Fibroblast of skin of left biceps (primary cell): ENCODE data around the gene SAMD11.
"Not testable (repeated sequence)": the region's sequence is repeated elsewhere in the genome, so short reads cannot be mapped to it uniquely, and the experiment has no call there.

Experiments
- DNase-seq, 2 experiments: peaks; one replicate each; pipeline ENCODE4 v3.0.0-alpha.2; 2013; ENCODE audit warnings: low read depth in 2 of 2

The SAMD11 gene

GRCh38 chr1:975896-976683, 52.4 kb downstream of the SAMD11 start:
- DNase-seq = no peak

DNA sequence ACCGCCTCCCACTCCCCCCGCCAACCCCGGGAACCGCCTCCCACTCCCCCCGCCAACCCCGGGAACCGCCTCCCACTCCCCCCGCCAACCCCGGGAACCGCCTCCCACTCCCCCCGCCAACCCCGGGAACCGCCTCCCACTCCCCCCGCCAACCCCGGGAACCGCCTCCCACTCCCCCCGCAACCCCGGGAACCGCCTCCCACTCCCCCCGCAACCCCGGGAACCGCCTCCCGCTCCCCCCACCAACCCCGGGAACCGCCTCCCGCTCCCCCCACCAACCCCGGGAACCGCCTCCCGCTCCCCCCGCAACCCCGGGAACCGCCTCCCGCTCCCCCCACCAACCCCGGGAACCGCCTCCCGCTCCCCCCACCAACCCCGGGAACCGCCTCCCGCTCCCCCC, 53.1 kb downstream of the SAMD11 start:
- DNase-seq = not testable (repeated sequence)

GRCh38 chr1:978069-978834, 54.5 kb downstream of the SAMD11 start:
- no peak for DNase-seq

- DNase-seq = no peak
Measured at GRCh38 chr1:978835-979743, 55.4 kb downstream of the SAMD11 start.

DNA sequence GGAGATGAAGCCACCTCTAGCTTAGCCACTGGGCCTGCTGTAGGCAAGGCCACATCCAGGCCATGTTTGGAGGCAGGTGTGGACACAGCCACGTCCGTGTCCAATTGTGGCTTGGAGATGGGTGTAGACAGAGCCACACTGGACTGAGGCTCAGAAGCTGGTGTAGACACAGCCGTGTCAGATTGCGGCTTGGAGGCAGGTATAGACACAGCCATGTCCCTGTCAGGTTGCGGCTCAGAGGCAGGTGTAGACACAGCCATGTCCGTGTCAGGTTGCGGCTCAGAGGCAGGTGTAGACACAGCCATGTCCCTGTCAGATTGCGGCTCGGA, 56.0 kb downstream of the SAMD11 start:
- DNase-seq = no peak

DNA sequence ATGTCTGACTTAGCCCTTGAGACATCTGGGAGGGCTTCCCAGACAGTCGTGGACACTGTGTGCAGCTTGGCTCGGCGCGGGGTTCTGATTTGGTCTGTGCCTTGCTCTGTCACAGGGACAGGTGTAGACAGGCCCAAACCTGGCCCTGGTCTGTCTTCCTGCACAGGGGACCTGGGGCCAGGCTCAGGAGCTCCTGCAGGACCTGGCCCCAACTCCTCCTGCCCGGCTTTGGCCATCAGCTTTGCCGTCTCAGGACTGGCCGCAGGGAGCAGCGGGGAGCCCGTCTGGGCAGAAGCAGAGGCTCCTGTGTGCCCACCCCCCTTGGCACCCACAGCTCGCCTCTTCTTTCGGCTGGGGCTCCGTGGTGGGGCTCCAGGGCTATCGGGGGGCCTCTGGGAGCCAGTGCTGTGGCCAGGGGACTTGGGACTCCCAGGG, 56.4 kb downstream of the SAMD11 start:
- DNase-seq = no peak

DNA sequence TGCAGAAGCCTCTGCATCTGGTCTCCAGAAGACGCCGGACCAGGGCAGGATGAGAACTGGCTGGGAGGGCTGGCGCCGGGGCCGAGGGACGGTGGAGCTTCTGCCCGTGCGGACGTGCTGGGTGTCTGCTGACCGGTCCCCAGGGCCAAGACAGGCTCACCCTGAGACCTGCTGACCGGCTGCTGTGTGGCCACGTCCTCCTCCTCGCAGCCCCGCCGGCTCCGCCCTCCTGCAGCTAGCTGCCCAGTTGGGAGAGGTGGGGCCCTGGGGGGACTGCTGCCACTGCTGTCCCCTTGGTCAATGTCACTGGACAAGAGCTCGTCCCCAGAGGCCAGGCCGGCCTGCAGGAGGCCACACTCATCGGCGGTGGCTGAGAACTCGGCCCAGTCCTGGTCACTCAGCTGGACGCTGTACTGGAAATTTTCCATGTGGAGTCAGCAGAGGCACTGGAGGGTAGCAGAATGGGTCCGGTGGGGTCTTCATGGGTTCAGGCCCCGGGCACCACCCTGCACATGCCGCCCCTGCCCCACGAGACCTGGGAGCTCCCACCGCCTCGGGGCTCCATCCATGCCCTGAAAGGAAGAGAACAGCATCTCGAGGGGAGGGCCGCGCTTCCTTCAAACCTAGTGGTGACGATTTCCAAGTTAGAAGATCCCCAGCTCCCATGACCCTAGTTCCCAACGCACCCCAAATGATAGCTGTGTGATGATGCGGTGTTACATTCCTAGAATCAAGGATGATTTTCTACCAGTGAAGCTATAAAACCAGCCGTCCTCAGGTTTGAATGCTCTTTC, 57.1 kb downstream of the SAMD11 start:
- no peak for DNase-seq

DNA sequence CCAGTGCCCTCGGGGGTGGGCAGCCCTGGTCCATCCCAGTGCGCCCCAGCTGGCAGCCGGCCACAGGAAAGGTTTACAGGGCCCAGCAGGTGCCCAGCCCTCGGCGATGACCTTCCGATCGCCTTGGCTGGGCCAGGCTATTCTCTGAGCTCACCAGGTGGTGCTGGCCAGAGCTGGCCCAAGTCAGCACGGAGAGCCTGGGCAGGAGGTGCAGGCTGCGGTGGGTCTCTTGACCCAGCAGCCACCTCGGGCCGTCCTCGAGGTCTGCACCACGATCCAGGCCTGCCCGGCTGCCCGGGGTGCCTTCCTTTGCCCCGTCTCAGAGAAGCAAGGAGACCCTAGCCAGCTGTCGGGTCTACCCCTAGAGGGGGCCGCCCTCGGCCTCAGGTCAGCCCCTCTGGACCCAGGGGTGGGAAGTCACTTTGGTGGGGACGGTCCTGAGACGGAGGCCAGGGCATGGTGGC, 57.8 kb downstream of the SAMD11 start:
- DNase-seq = no peak

DNA sequence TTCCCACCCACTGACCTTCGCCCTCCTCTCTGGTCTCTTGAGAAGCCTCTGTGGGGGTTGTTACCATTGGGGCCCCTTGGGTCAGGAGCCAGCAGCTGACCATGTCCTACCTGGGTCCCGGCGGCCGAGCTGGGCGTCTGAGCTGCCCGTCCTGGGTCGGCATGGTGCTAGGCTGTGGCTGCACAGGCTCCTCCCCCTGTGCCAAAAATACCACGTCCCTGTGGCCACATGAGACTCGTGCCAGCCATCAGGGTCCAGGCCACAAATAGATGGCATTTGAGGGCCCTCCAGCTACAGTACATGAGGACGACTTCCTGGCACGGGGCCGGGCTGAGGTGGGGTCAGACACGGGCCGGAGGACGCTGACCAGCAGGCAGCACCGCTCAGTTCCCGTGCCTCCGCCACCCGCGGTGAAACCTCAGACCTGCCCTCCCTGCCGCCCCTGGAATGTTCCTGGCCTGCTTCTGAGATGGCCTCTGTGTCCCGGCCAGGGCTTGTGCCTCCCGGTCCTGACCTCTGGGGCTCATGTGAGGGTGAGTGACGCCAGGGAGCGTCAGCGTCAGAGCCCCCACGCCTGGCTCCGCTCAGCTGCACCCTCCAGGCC, 58.3 kb downstream of the SAMD11 start, which contains the start of gene PERM1:
PERM1 (minus strand) TSS at position 139 of the 604 bp plus-strand sequence. CDS start 1,064 bp downstream, outside the sequence.
- no peak for DNase-seq

DNA sequence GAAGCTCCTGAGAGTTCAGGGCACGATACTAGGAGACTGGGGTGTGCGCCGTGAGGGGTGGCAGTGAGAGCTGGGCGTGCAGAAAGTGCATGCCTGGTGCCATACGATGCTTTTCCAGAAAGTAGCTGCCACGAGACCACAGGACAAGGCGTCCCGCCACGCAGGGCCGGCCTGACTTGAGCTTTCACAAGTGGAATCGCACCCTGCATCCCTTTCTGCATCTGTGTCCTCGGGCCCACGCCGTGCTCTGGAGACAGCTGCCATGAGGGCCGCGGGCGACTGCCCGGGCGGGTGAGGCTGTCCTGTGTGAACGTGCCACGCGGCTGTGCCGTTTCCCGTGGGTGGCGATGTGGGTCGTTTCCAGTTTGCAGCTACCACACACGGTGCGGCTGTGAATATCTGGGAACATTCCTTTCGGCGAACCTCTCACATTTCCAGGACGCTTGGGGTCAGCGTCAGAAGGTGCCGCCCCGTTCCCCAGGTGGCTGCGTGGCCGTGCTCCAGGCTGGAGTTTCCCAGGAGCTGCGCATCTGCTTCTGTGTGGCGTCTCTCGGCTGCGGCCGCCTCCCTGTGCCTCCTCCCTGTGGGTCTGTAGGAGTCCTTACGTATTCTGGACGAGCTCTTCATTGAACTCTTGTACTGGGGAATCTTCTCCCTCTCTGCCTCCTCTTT, 59.2 kb downstream of the SAMD11 start:
- DNase-seq = no peak

DNA sequence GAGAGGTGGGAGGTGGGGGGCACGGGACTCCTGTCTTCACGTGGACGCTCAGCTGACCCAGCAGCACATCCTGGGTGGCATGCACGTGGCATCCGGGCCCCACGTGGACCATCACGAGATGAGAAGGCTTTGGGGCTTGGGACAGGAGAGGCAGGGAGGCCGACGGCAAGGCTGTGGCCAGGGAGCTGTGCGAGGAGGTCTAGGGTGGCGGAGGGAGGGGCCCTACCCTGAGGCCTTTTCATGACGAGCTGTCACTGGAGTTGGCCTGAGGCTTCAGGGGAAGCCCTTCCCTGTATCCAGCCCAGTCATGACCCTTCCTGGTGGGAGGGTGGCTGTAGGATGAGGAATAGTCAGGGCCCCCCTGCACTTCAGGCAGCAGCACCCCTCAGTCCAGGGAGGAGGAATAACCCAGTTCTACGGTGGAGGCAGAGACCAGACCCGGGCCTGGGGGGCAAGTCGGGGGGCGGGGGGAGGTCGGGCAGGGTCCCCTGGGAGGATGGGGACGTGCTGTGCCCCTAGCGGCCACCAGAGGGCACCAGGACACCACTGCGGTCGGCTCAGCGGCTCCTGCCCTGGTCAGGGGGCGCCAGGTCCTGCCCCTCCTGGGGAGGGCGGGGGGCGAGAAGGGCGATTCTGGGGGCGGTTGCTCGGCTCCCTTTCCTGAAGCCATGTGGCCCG, 60.2 kb downstream of the SAMD11 start:
- no peak for DNase-seq

GRCh38 chr1:984476-984814, 60.7 kb downstream of the SAMD11 start:
- DNase-seq = no peak

- DNase-seq = no peak
Measured at GRCh38 chr1:985126-985525, 61.4 kb downstream of the SAMD11 start.

- DNase-seq = not testable (repeated sequence)
Measured at GRCh38 chr1:988061-988460, 64.3 kb downstream of the SAMD11 start.

DNA sequence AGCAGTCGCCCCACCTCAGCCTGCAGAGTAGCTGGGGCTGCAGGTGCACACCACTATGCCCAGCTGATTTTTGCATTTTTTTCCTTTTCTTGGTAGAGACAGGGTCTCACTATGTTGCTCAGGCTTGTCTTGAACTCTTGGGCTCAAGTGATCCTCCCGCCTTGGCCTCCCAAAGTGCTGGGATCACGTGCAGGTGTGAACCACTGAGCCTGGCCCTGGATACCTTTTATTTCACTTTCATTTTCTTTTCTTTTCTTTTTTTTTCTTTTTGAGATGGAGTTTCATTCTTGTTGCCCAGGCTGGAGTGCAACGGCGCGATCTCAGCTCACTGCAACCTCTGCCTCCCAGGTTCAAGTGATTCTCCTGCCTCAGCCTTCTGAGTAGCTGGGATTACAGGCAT, 67.6 kb downstream of the SAMD11 start:
- not testable (repeated sequence) for DNase-seq

GRCh38 chr1:991895-992294, 68.2 kb downstream of the SAMD11 start:
- DNase-seq = no peak

DNA sequence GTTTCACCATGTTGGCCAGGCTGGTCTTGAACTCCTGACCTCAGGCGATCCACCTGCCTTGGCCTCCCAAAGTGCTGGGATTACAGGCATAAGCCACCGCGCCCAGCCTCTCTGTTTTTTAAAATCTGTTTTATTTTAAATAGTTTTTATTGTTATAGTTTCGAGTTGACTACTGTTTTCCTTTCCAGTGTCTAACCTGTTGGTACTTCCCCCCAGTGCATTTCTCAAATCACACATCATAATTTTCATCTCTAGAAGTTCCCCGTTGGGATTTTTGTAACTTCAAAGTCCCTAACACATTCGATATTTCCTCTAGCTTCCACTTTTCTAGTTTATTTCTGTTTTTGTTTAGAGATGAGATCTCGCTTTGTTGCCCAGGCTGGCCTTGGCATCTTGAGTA, 68.6 kb downstream of the SAMD11 start:
- no peak for DNase-seq

- no peak for DNase-seq
Measured at GRCh38 chr1:993379-993995, 69.8 kb downstream of the SAMD11 start.
